Prostate gland (tissue), 2 donors: ENCODE measurements around the gene LAMA2.

ENCODE experiments used
- POLR2A ChIP-seq: fragments of 450-650 bp; IDR thresholded peaks from one replicate; pipeline ENCODE4 v1.6.1; 2016; ENCODE audit warnings: antibody characterized with exemption, mild to moderate bottlenecking
- TF ChIP-seq, protein P1 (sequence below), 4 experiments: fragments of 200-600 bp in 2 of 4; fragments of 450-650 bp in 2 of 4; sonication (generic) in 2 of 4; IDR thresholded peaks; 1 replicate in 3 of 4; 2 replicates in 1 of 4; pipeline ENCODE4 v1.5.1; 2016 to 2019; ENCODE audit warnings: antibody characterized with exemption in 4 of 4, mild to moderate bottlenecking in 2 of 4, moderate library complexity in 2 of 4

DNA sequence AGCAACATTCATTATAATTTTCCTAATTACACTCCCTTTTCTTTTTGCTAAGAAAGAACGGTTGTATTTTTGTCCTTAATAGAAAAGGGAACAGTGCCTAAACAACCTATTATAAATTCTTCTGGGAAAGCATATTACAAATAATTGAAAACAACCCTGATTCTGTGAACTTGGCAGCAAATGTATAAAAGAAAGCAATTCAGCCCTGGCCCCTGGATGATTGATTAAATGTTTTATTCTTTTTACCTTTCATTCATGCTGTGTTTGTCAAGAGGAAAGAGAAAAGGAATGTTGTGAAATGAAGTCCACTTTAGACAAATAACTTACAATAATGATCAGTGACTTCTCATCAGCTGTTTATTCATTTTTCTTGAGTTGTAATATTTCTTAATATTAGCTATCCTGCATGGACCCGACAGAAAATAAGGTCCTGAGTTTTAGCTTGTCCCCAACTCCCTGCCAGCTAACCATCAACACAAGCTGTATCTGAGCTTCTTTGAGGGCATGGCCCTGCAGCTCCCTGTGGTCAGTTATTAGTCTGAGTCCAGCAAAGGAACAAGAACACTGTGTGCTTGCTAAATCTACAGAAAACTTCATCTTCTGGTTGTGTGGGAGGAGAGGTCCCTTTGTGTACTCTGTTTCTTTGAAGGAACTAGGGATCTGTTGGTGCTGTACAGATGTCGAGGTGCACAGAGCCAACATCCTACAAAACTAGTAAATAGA is 248.2 kb downstream of the LAMA2 start:
- no peak for TF ChIP-seq POLR2A
- TF ChIP-seq, protein P1, sequence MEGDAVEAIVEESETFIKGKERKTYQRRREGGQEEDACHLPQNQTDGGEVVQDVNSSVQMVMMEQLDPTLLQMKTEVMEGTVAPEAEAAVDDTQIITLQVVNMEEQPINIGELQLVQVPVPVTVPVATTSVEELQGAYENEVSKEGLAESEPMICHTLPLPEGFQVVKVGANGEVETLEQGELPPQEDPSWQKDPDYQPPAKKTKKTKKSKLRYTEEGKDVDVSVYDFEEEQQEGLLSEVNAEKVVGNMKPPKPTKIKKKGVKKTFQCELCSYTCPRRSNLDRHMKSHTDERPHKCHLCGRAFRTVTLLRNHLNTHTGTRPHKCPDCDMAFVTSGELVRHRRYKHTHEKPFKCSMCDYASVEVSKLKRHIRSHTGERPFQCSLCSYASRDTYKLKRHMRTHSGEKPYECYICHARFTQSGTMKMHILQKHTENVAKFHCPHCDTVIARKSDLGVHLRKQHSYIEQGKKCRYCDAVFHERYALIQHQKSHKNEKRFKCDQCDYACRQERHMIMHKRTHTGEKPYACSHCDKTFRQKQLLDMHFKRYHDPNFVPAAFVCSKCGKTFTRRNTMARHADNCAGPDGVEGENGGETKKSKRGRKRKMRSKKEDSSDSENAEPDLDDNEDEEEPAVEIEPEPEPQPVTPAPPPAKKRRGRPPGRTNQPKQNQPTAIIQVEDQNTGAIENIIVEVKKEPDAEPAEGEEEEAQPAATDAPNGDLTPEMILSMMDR (IDR thresholded peaks at IDR 0.05) = no peak
